NCI-H526 treated with DMSO at 0.1 percent for 48 hours (cell line): ENCODE results near the gene KCNJ16.

Experiments
- DNase-seq: peaks from one replicate; lab custom pipeline; 2025; lab: John Stamatoyannopoulos, UW

The KCNJ16 gene

DNA sequence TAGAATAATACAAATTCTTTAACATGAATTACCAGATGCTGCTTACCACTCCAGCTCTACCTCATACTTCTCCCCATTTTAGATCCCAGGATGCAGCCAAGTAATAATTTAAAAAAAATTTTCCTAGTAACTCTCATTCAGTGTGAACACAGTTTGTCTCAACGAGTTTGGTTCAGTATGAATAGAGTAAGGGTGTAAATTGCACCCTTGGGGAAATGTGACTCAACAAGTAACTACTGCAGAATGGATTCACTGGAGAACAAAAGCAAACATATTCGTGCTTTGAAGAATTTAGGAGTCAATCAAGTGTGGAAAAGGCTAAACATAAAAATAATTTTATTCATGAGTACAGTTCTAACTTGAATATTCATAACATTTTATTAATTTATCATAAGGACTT is 23.0 kb downstream of the KCNJ16 start:
- no peak for DNase-seq

DNA sequence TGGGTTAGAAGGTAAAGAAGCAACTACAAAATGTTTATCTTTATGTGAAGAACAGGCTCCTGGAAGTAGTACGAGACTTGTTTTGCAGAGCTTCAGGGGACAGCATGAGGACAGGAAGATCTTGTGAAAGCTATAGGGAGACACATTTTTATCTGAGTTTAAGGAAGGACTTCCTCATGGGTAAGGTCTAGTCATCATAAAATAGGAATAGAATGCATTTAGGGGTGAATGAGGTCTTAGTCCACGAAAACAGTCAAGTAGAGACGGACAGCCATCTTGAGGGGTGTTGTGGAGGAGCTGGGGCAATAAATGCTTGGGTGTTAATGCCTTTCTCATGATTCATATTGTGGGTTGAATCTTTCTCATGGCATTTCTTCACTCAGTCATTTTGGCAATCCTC is 24.3 kb downstream of the KCNJ16 start:
- no peak for DNase-seq

DNA sequence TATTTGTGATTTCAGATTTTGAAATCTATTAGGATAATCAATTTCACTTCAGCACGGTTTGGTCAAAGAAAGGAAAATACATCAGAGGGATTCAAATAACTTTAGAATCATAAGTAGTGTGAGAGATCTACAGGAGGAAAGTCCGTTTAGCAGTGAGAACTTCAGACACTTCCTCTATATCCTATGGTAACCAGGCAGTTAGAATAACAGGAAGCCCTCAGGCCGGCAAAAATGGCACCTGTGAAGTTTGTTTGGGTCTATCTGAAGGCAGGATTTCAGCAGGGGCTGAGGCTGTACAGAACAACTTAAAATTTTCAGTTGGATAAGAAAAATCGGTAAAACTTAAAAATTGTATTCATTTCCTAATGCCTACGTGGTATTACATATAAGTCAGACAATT is 24.9 kb downstream of the KCNJ16 start:
- no peak for DNase-seq

DNA sequence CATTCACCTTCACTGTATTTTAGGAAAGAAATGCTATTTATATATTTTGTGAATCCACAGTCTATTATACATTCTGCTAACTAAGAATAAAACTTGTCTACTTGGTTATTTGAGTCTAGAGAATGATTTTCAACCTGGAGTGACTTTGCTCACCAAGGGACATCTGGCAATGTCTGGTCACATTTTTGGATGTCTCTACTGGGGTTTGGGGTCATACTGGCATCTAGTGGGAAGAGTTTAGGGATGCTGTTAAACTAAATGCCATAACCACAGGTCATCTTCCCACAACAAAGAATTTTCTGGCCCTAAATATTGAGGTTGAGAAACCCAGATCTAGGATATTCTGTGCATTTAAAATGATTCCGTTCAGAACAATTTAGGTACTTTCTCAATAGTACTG is 26.0 kb downstream of the KCNJ16 start:
- DNase-seq = no peak

DNA sequence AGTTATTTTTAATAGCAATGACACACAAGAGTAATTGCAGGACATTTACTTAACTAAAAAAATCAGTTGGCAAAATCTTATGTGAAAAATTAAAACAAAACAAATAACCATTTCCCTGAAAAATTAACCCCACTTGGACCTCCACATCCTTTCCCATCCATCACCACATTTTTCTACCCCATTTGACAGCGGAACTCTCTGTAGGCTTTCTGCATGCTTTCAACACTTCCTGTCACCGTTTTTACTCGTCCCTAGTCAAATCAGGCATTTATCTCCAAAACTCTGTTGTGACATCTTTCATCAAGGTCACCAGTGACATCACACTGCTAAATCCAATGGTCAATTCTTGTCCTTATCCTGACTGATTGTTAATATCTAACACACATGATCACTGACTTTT is 27.5 kb downstream of the KCNJ16 start:
- no peak for DNase-seq

GRCh38 chr17:70104791-70105523 is 29.9 kb downstream of the KCNJ16 start:
- DNase-seq = no peak

- DNase-seq = no peak
Observed at GRCh38 chr17:70105641-70106040, 30.6 kb downstream of the KCNJ16 start.

GRCh38 chr17:70106551-70106950 is 31.5 kb downstream of the KCNJ16 start:
- no peak for DNase-seq

DNA sequence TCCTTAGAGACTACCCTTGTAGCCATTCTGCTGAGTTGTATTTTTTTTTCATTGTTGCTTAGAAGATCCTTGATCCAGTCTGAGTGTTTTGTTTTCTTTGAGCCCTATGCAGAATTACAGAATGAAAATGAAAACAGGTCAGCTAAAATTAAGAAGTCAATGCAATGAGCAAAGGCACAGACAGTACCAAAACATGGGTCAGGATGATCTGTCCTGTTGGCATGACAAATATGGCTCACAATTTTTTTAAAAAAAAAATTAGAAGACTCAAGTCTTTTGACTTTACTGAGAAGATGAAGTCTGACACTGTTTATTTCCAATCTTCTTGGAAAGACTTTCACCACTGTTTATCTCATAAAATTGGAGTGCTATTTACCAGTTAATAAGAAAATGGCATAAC is 32.4 kb downstream of the KCNJ16 start:
- DNase-seq = no peak

DNA sequence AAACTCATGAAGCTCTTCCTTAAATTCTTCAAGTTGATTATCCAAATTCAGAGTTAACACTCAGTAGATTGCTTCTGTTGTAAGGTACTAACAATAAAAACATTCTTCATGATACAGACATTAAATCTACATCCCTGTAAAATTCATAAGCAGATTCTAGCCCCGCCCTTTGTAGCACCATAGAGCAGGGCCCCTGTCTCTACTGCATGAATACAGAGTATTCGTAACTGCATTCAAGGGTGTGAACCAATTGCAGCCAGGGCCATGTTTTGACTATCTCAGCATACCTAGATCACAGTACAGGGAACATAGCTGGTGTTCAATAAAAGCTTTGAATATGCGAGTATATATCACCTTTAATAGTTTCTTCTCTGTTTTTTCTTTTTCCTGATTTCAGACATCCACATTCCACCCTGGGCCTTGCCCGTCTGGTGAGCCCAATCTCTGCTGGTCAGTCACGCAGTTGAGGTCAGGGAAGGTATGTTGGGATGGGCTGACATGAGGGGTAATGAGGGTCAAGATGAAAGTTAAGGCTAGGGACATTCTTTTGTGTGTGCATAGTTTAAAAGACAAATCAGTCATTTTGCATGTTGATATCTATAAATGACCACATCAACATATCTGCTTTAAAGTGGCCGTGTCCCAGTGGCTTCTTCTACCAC is 33.0 kb downstream of the KCNJ16 start:
- DNase-seq = no peak

GRCh38 chr17:70109497-70109896 is 34.5 kb downstream of the KCNJ16 start:
- DNase-seq = no peak

GRCh38 chr17:70110443-70110880 is 35.4 kb downstream of the KCNJ16 start:
- no peak for DNase-seq

DNA sequence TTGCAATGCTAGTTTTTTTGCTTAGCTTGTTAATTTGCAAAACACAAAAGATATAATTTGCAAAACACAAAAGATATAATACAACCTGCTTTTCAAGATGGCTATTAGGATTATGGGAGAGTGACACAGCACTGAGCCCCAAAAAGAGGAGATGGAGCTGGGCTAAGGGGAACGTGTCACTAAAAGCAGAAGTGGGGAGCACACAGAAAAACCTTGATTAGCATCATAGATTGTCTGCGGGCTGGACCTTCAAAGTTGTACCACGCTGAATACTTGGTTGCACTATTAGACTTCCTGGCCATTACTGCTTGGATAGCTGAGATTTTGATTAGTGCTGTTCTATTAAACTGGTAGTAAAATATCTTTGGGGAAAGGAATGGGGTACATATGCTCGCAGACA is 36.2 kb downstream of the KCNJ16 start:
- DNase-seq = no peak

DNA sequence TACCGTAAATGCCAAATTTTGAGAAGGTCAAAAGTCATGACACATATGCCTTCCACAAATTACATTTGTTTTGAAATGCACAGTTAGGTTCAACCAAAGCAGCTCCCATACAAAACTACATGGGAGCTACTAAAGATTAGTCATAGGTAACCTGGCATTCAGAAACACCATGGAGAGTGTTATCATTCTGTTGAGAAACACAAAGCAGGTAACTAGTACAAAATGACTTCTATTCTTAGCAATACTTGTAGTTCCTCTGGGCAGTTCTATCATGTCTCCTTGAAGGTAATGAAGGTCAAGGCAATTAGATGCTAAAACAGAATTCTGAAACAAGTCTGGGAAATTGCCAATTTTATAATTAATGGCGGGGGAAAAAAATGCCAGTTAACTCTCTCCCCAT is 39.4 kb downstream of the KCNJ16 start:
- no peak for DNase-seq

- DNase-seq = no peak
Observed at GRCh38 chr17:70115126-70115525, 40.1 kb downstream of the KCNJ16 start.

DNA sequence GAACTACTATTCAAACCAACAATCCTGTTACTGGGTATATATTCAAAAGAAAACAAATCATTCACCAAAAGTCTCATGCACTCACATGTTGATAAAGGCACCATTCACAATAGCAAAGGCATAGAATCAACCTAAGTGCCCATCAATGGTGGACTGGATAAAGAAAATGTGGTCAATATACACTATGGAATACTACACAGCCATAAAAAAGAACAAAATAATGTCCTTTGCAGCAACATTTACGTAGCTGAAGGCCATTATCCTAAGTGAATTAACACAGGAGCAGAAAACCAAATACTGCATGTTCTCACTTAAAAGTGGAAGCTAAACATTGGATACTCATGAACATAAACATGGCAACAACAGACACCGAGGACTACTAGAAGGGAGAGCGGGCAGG is 41.9 kb downstream of the KCNJ16 start:
- DNase-seq = no peak

DNA sequence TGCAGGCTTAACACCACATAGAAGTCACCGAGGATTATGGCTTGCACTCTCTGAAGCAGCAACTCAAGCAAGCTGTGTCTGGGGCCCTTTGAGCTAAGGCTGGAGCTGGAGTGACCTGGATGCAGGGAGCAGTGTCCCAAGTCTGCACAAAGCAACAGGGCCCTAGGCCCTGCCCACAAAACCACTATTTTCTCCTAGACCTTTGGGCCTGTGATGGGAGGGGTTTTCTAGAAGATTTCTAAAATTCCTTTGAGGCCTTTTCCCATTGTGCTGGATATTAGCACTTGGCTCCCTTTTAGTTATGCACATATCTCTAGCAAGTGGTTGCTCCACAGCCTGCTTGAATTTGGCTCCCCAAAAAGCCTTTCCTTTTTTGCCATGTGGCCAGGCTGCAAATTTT is 44.5 kb downstream of the KCNJ16 start:
- no peak for DNase-seq

- DNase-seq = no peak
Observed at GRCh38 chr17:70119983-70120382, 45.0 kb downstream of the KCNJ16 start.

- no peak for DNase-seq
Observed at GRCh38 chr17:70120425-70120824, 45.4 kb downstream of the KCNJ16 start.

DNA sequence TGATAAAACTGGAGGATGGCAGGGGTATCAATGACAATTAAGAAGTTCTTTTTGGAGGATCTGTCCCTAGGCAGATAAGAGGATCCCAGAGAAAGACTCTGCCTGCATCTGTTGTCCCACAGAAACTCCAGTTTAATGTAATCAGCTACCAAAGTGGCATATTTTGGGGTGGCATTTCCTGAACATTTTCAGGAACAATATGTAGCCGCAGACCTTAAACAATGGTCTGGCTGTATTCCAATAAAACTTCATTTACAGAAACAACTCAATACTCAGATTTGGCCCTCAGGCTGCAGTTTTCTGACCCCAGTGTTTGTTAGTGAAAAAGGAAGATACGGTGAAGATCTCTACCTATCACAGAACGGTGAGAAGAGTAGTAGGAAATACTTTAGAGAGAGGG is 46.1 kb downstream of the KCNJ16 start:
- no peak for DNase-seq

- no peak for DNase-seq
Observed at GRCh38 chr17:70123193-70123592, 48.2 kb downstream of the KCNJ16 start.

GRCh38 chr17:70124723-70125122 is 49.7 kb downstream of the KCNJ16 start:
- no peak for DNase-seq

- no peak for DNase-seq
Observed at GRCh38 chr17:70127221-70127873, 52.3 kb downstream of the KCNJ16 start.
